ENCODE data around the gene DYNC2LI1.

- TF ChIP-seq CTCF (IDR thresholded peaks at IDR 0.05; ENCODE audit: low read length) (no peak), EZH2 (IDR thresholded peaks at IDR 0.05; ENCODE audit: borderline replicate concordance, low read length) (no peak)
Observed at GRCh38 chr2:43752302-43752701, 21.5 kb upstream of the DYNC2LI1 start.

Measured in OCI-LY1 (cell line).